Measurements from ENCODE around the gene KNL1. TPM values are rescaled to one million over a fixed set of nuclear protein-coding genes. Genes with fewer than 3 reads are reported as not detected.

KNL1 gene
- total RNA-seq, 2 donors from 2014 or later: 8.5 to 18.8 TPM

DNA sequence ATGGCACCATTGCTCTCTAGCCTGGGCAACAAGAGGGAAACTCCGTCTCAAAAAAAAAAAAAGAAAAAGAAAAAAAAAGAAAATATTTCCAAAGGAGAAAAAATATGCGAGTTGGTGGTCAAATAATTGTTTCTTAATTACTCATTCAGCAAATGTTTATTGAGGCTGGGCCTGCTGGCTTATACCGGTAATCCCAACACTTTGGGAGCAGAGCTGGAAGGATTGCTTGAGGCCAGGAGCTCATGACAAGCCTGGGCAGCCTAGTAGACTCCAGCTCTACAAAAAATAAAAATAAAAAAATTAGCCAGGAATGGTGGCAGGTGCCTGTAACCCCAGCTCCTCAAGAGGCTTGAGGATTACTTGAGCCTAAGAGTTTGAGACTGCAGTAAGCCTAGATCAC lies 4.1 kb downstream of the KNL1 start:
- DNase-seq: no peak
- TF ChIP-seq, protein P1, sequence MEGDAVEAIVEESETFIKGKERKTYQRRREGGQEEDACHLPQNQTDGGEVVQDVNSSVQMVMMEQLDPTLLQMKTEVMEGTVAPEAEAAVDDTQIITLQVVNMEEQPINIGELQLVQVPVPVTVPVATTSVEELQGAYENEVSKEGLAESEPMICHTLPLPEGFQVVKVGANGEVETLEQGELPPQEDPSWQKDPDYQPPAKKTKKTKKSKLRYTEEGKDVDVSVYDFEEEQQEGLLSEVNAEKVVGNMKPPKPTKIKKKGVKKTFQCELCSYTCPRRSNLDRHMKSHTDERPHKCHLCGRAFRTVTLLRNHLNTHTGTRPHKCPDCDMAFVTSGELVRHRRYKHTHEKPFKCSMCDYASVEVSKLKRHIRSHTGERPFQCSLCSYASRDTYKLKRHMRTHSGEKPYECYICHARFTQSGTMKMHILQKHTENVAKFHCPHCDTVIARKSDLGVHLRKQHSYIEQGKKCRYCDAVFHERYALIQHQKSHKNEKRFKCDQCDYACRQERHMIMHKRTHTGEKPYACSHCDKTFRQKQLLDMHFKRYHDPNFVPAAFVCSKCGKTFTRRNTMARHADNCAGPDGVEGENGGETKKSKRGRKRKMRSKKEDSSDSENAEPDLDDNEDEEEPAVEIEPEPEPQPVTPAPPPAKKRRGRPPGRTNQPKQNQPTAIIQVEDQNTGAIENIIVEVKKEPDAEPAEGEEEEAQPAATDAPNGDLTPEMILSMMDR (IDR thresholded peaks at IDR 0.05): no peak
- H3K36me3 ChIP-seq: no peaks in the 10 kb centered on the region
- H3K4me3 ChIP-seq: no peak overlapping the region
- intact Hi-C loops (cut with DNase I): no loop called here
- H3K27ac ChIP-seq: no peak overlapping the region
- no peaks in the 10 kb centered on the region for H3K27me3 ChIP-seq
- H3K9ac ChIP-seq (ENCODE audit: low read depth in 2 of 2, low read length in 2 of 2): no peak overlapping the region
- H3K4me1 ChIP-seq: no peaks in the 10 kb centered on the region
- H3K9me3 ChIP-seq: no peaks in the 10 kb centered on the region

DNA sequence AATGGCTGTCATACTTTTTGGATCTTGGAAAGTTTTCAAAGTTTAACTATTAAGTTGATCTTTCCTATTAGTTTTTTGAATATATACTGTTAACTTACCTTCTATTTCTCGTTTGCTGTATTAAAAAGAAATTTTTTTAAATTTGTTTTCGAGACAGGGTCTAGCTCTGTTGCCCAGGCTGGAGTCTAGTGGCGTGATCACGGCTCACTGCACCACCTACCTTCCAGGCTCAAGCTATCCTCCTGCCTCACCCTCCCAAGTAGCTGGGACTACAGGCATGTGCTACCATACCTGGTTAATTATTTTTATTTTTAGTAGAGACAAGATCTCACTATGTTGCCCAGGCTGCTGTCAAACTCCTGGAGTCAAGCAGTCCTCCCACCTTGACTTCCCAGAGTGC lies 4.6 kb downstream of the KNL1 start:
- no peak for DNase-seq
- Histone ChIP-seq H3K9me3 (no peaks in the 10 kb centered on the region), H3K9ac (ENCODE audit: low read depth in 2 of 2, low read length in 2 of 2) (no peak overlapping the region), H3K27ac (no peak overlapping the region), H3K36me3 (no peaks in the 10 kb centered on the region), H3K4me1 (no peaks in the 10 kb centered on the region), H3K4me3 (no peak overlapping the region), H3K27me3 (no peaks in the 10 kb centered on the region)
- intact Hi-C loops (cut with DNase I): no loop called here
- TF ChIP-seq, protein P1 (IDR thresholded peaks at IDR 0.05): no peak

DNA sequence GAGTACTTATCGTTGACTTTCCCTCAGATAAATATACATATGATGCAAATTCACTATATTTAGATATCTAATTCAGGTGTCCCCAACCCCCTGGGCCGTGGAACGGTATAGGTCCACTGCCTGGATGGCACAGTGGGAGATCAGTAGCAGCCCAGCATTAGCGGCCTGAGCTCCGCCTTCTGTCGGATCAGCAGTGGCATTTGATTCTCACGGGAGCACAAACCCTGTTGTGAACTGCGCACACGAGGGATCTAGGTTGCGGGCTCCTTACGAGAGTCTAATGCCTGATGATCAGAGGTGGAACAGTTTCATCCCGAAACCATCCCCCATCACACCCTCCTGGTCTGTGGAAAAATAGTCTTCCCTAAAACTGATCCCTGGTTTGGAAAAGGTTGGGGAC lies 6.9 kb downstream of the KNL1 start:
- Histone ChIP-seq H3K4me1 (no peaks in the 10 kb centered on the region), H3K9me3 (no peaks in the 10 kb centered on the region), H3K27ac (no peak overlapping the region), H3K4me3 (no peak overlapping the region), H3K9ac (ENCODE audit: low read depth in 2 of 2, low read length in 2 of 2) (no peak overlapping the region), H3K27me3 (no peaks in the 10 kb centered on the region), H3K36me3 (no peaks in the 10 kb centered on the region)
- TF ChIP-seq, protein P1 (IDR thresholded peaks at IDR 0.05): no peak
- intact Hi-C loops (cut with DNase I): no loop called here
- no peak for DNase-seq

DNA sequence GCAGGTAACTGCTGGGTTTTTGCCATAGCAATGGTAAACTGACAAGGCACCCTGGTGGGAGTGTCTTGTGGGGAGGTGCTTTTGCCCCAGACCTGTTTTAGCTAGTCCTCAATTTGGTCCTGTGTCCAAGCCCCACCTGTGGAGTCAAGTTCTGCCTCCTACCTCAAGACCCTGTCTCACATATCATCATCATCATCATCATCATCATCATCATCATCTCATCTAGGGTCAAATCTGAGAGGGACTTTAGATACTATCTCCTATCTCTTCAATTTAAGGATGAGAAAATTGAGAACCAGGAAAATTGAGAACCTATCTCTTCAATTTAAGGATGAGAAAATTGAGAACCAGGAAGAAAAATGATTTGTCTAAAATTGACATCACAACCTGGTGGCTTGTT lies 9.9 kb downstream of the KNL1 start:
- Histone ChIP-seq H3K4me3 (no peak overlapping the region), H3K9ac (ENCODE audit: low read depth in 2 of 2, low read length in 2 of 2) (no peak overlapping the region), H3K9me3 (no peaks in the 10 kb centered on the region), H3K27me3 (no peaks in the 10 kb centered on the region), H3K27ac (no peak overlapping the region), H3K36me3 (no peaks in the 10 kb centered on the region), H3K4me1 (no peaks in the 10 kb centered on the region)
- DNase-seq: no peak
- TF ChIP-seq, protein P1 (IDR thresholded peaks at IDR 0.05): no peak
- intact Hi-C loops (cut with DNase I): no loop called here

DNA sequence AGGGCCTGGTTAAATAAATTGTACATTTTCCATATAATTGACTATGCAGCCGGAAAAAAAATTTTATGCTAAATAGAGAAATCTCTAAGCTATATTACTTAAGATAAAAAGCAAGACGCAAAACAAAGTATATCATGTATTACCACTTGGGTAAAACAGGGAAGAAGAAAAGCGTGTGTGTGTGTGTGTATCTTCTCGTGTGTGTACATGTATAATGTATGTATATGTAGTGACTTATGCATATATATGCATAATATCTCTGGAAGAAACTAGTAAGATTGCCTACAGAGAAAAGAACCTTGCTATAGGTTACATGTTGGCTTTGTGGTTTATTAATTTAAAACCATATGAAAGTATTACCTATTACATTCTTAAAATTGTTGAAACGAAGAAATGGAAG lies 19.0 kb downstream of the KNL1 start:
- Histone ChIP-seq H3K36me3 (no peaks in the 10 kb centered on the region), H3K27ac (no peak overlapping the region), H3K4me1 (no peaks in the 10 kb centered on the region), H3K27me3 (no peaks in the 10 kb centered on the region), H3K4me3 (no peak overlapping the region), H3K9me3 (no peaks in the 10 kb centered on the region), H3K9ac (ENCODE audit: low read depth in 2 of 2, low read length in 2 of 2) (no peak overlapping the region)
- intact Hi-C loops (cut with DNase I): no loop called here
- TF ChIP-seq, protein P1 (IDR thresholded peaks at IDR 0.05): no peak
- no peak for DNase-seq

DNA sequence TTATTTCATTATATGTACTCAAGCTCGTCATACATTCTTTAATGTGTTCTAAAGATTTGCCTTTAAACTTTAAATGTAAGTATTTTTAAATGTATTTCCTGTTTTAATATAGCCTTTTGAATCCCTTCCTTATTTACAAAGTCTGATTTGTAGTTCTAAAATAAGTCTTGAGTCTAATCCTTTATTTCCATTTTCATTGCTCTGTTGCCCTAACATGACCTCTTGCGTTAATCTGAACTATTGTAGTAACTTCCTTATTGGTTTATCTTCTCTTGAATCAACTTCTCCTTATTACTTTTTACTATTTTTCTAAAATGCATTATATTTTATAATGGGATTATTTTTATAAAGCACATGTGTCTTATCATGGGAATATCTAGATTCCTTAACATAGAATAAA lies 24.0 kb downstream of the KNL1 start:
- no peaks in the 10 kb centered on the region for H3K27me3 ChIP-seq
- no peaks in the 10 kb centered on the region for H3K9me3 ChIP-seq
- no peak overlapping the region for H3K4me3 ChIP-seq
- no peaks in the 10 kb centered on the region for H3K4me1 ChIP-seq
- intact Hi-C loops (cut with DNase I): no loop called here
- H3K9ac ChIP-seq (ENCODE audit: low read depth in 2 of 2, low read length in 2 of 2): no peak overlapping the region
- no peaks in the 10 kb centered on the region for H3K36me3 ChIP-seq
- no peak overlapping the region for H3K27ac ChIP-seq
- TF ChIP-seq, protein P1 (IDR thresholded peaks at IDR 0.05): no peak
- no peak for DNase-seq
